HepG2 (cell line): ENCODE measurements around the gene PRR15L. TPM values are rescaled to one million over a fixed set of nuclear protein-coding genes. Genes with fewer than 3 reads are reported as not detected.
A peak's percentile ranks its signal among the peaks of the same experiment; 100 is the strongest.

ENCODE experiments used
- ATM ChIP-seq: fragments of 450-650 bp; IDR thresholded peaks from 2 replicates; pipeline ENCODE4 v1.7.1; 2017; ENCODE audit warnings: mild to moderate bottlenecking, borderline replicate concordance
- CAMTA2 ChIP-seq: sonication (generic); formaldehyde crosslinking; IDR thresholded peaks from 2 replicates; pipeline ENCODE4 v1.4.0; 2020; ENCODE audit warnings: mild to moderate bottlenecking, missing genetic modification reagents, borderline replicate concordance
- CREB1 ChIP-seq, 2 experiments: fragments of 450-650 bp in 1 of 2; IDR thresholded peaks; 2 replicates each; pipeline ENCODE4 v1.6.1; 2016 to 2017; ENCODE audit warnings: control low read depth in 1 of 2, mild to moderate bottlenecking in 1 of 2, missing compliant biosample characterization in 1 of 2, missing genetic modification characterization in 1 of 2
- IKZF4 ChIP-seq: sonication (generic); formaldehyde crosslinking; IDR thresholded peaks from 2 replicates; pipeline ENCODE4 v1.5.1; 2020; ENCODE audit warnings: borderline replicate concordance, mild to moderate bottlenecking, low read depth, missing genetic modification reagents; ENCODE audit errors: not compliant biosample characterization
- NFE2L1 ChIP-seq: sonication (generic); formaldehyde crosslinking; IDR thresholded peaks from 2 replicates; pipeline ENCODE4 v1.4.0; 2020; ENCODE audit warnings: missing genetic modification reagents, mild to moderate bottlenecking, borderline replicate concordance
- NR0B2 ChIP-seq: sonication (generic); formaldehyde crosslinking; IDR thresholded peaks from 2 replicates; pipeline ENCODE4 v1.4.0; 2020; ENCODE audit warnings: mild to moderate bottlenecking, missing genetic modification reagents
- SNAPC4 ChIP-seq: sonication (generic); formaldehyde crosslinking; IDR thresholded peaks from 2 replicates; pipeline ENCODE4 v1.4.0; 2020; ENCODE audit warnings: mild to moderate bottlenecking, missing genetic modification reagents
- SRY ChIP-seq: sonication (generic); formaldehyde crosslinking; IDR thresholded peaks from 2 replicates; pipeline ENCODE4 v1.8.0; 2022; ENCODE audit warnings: mild to moderate bottlenecking, missing genetic modification reagents
- ZBTB42 ChIP-seq: sonication (generic); formaldehyde crosslinking; IDR thresholded peaks from 2 replicates; pipeline ENCODE4 v1.5.0; 2020; ENCODE audit warnings: mild to moderate bottlenecking, missing genetic modification reagents
- ZFP36L2 ChIP-seq: sonication (generic); formaldehyde crosslinking; IDR thresholded peaks from 2 replicates; pipeline ENCODE4 v1.4.0; 2020; ENCODE audit warnings: missing genetic modification reagents
- ZMYM4 ChIP-seq: sonication (generic); formaldehyde crosslinking; IDR thresholded peaks from 2 replicates; pipeline ENCODE4 v1.8.1; 2023; ENCODE audit warnings: mild to moderate bottlenecking, missing genetic modification reagents
- ZNF230 ChIP-seq: sonication (generic); formaldehyde crosslinking; IDR thresholded peaks from 2 replicates; pipeline ENCODE4 v1.4.0; 2020; ENCODE audit warnings: mild to moderate bottlenecking, missing genetic modification reagents
- ZNF570 ChIP-seq: sonication (generic); formaldehyde crosslinking; IDR thresholded peaks from 2 replicates; pipeline ENCODE4 v1.4.0; 2020; ENCODE audit warnings: mild to moderate bottlenecking, missing genetic modification reagents, borderline replicate concordance
- ZNF644 ChIP-seq: IDR thresholded peaks from 2 replicates; pipeline ENCODE4 v1.6.1; 2016; ENCODE audit warnings: low read depth
- ZNF790 ChIP-seq: sonication (generic); formaldehyde crosslinking; IDR thresholded peaks from 2 replicates; pipeline ENCODE4 v1.8.0; 2022; ENCODE audit warnings: missing genetic modification reagents, mild to moderate bottlenecking, borderline replicate concordance
- polyA plus RNA-seq, 8 experiments: library from polyadenylated mRNA; depleted of rRNA in 3 of 8; stranded (reverse) in 7 of 8; unstranded in 1 of 8; fragments of >200 nt; fragmentation: Illumina TruSeq in 4 of 8; extraction: Trizol in 4 of 8; gene quantifications; 2 replicates each; pipeline versions ENCODE4 v1.2.1 to v1.2.3, GENCODE V29; 2011 to 2016; ENCODE audit warnings: low read depth in 4 of 8, missing spikeins in 1 of 8, mixed read lengths in 1 of 8; ENCODE audit not compliant: insufficient read depth in 1 of 8
- total RNA-seq, 5 experiments: library from RNA; depleted of rRNA; stranded (reverse); fragments of >200 nt; fragmentation: Illumina TruSeq; extraction: Trizol; gene quantifications; 2 replicates each; pipeline ENCODE4 v1.2.3, GENCODE V29; 2016; ENCODE audit warnings: low read depth in 1 of 5
- TF ChIP-seq, protein P1 (sequence below): sonication (generic); formaldehyde crosslinking; conservative IDR thresholded peaks from 2 replicates; pipeline ENCODE4 v1.8.0; 2022; ENCODE audit warnings: mild to moderate bottlenecking, moderate library complexity, missing genetic modification reagents
- TF ChIP-seq, protein P2 (sequence below): sonication (generic); formaldehyde crosslinking; IDR thresholded peaks from 2 replicates; pipeline ENCODE4 v1.8.0; 2022; ENCODE audit warnings: mild to moderate bottlenecking, missing genetic modification reagents, borderline replicate concordance
- TF ChIP-seq, protein P3 (sequence below): IDR thresholded peaks from 2 replicates; pipeline ENCODE4 v1.6.1; 2016; ENCODE audit warnings: mild to moderate bottlenecking

Gene PRR15L
- total and polyA plus RNA-seq, 2 of the 13 experiments (the other 11 are each of a cell fraction or from before 2014, with no cell fraction given) = 0.44 to 2.0 TPM

GRCh38 chr17:47956791-47957590, 692 bp downstream of the PRR15L start (continued):
- TF ChIP-seq, protein P1, sequence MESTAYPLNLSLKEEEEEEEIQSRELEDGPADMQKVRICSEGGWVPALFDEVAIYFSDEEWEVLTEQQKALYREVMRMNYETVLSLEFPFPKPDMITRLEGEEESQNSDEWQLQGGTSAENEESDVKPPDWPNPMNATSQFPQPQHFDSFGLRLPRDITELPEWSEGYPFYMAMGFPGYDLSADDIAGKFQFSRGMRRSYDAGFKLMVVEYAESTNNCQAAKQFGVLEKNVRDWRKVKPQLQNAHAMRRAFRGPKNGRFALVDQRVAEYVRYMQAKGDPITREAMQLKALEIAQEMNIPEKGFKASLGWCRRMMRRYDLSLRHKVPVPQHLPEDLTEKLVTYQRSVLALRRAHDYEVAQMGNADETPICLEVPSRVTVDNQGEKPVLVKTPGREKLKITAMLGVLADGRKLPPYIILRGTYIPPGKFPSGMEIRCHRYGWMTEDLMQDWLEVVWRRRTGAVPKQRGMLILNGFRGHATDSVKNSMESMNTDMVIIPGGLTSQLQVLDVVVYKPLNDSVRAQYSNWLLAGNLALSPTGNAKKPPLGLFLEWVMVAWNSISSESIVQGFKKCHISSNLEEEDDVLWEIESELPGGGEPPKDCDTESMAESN (CRISPR knock-in tag) = no peak
- no peak for TF ChIP-seq CAMTA2 (CRISPR knock-in tag)
- TF ChIP-seq ZNF644 = peak; percentile 40; the same call in 1 of the 2 replicates
- TF ChIP-seq ZMYM4 (CRISPR knock-in tag) = peak; percentile 10; the same call in 1 of the 2 replicates
- no peak for TF ChIP-seq ATM
- TF ChIP-seq, protein P2, sequence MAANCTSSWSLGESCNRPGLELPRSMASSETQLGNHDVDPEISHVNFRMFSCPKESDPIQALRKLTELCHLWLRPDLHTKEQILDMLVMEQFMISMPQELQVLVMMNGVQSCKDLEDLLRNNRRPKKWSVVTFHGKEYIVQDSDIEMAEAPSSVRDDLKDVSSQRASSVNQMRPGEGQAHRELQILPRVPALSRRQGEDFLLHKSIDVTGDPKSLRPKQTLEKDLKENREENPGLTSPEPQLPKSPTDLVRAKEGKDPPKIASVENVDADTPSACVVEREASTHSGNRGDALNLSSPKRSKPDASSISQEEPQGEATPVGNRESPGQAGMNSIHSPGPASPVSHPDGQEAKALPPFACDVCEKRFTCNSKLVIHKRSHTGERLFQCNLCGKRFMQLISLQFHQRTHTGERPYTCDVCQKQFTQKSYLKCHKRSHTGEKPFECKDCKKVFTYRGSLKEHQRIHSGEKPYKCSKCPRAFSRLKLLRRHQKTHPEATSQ (CRISPR knock-in tag) = no peak
- TF ChIP-seq CREB1 (IDR thresholded peaks at IDR 0.05) = no peak
- no peak for TF ChIP-seq CREB1 (CRISPR knock-in tag; IDR thresholded peaks at IDR 0.05)
- no peak for TF ChIP-seq IKZF4 (CRISPR knock-in tag)
- peak; percentile 35; the same call in 1 of the 2 replicates for TF ChIP-seq NR0B2 (CRISPR knock-in tag)
- no peak for TF ChIP-seq ZBTB42
- no peak for TF ChIP-seq ZFP36L2 (CRISPR knock-in tag)
- TF ChIP-seq SRY = no peak
- TF ChIP-seq, protein P3, sequence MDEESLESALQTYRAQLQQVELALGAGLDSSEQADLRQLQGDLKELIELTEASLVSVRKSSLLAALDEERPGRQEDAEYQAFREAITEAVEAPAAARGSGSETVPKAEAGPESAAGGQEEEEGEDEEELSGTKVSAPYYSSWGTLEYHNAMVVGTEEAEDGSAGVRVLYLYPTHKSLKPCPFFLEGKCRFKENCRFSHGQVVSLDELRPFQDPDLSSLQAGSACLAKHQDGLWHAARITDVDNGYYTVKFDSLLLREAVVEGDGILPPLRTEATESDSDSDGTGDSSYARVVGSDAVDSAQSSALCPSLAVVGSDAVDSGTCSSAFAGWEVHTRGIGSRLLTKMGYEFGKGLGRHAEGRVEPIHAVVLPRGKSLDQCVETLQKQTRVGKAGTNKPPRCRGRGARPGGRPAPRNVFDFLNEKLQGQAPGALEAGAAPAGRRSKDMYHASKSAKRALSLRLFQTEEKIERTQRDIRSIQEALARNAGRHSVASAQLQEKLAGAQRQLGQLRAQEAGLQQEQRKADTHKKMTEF (CRISPR knock-in tag) = peak; percentile 47; the same call in 1 of the 2 replicates
- TF ChIP-seq NFE2L1 (CRISPR knock-in tag) = no peak
- no peak for TF ChIP-seq ZNF790 (CRISPR knock-in tag)
- TF ChIP-seq SNAPC4 (CRISPR knock-in tag) = no peak
- no peak for TF ChIP-seq ZNF230 (CRISPR knock-in tag)
- no peak for TF ChIP-seq ZNF570
